ENCODE data around the gene GNL2.

DNA sequence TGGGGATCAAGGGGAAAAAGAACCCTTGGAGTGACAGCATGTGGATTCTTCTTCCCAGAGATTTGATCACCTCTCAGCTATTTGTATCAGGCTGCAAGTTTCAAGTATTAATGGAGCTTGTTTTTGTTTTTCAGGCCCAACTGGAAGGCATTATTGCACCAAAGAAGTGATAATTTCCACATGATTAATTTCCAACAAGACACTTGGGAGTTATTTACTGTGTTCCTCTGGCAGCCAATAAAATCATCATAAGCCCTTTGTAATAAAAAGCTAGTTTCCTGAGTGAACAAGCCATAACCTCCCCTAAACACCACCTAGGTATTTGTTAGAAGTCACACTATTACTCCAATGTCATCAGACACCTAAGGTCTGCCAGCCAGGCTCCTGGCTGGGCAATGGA, 30.8 kb downstream of the GNL2 start:
- TF ChIP-seq EZH2 (IDR thresholded peaks at IDR 0.05; ENCODE audit: borderline replicate concordance, low read depth, low read length) (no peak), POLR2A (conservative IDR thresholded peaks at IDR 0.05) (no peak), SRF (CRISPR knock-in tag; IDR thresholded peaks at IDR 0.05) (no peak), RBM17 (IDR thresholded peaks at IDR 0.05; ENCODE audit: borderline replicate concordance, low read depth, low read length) (no peak), KAT2B (IDR thresholded peaks at IDR 0.05; ENCODE audit: low read depth, low read length) (no peak), KDM5B (IDR thresholded peaks at IDR 0.05; ENCODE audit: insufficient replicate concordance, low read depth, low read length) (no peak), EP300 (IDR thresholded peaks at IDR 0.05; ENCODE audit: low read length) (no peak), TAF1 (IDR thresholded peaks at IDR 0.05; ENCODE audit: control insufficient read depth, extremely low read depth, insufficient read depth, low read length, severe bottlenecking) (no peak), NFXL1 (CRISPR knock-in tag; IDR thresholded peaks at IDR 0.05) (no peak)
- TF ChIP-seq, protein P1, sequence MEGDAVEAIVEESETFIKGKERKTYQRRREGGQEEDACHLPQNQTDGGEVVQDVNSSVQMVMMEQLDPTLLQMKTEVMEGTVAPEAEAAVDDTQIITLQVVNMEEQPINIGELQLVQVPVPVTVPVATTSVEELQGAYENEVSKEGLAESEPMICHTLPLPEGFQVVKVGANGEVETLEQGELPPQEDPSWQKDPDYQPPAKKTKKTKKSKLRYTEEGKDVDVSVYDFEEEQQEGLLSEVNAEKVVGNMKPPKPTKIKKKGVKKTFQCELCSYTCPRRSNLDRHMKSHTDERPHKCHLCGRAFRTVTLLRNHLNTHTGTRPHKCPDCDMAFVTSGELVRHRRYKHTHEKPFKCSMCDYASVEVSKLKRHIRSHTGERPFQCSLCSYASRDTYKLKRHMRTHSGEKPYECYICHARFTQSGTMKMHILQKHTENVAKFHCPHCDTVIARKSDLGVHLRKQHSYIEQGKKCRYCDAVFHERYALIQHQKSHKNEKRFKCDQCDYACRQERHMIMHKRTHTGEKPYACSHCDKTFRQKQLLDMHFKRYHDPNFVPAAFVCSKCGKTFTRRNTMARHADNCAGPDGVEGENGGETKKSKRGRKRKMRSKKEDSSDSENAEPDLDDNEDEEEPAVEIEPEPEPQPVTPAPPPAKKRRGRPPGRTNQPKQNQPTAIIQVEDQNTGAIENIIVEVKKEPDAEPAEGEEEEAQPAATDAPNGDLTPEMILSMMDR (IDR thresholded peaks at IDR 0.05 in 2 of 3, conservative IDR thresholded peaks at IDR 0.05 in 1 of 3; ENCODE audit: insufficient read depth in 2 of 3, low read depth in 1 of 3, low read length in 3 of 3): no peak
